Adrenal gland (tissue), 12 donors: ENCODE results near the gene EVC. TPM values are rescaled to one million over a fixed set of nuclear protein-coding genes. Genes with fewer than 3 reads are reported as not detected.

Experiments used
- DNase-seq, 7 donors: peaks; one replicate each; pipeline ENCODE4 v3.0.0-alpha.2; 2019 to 2020
- H3K27ac ChIP-seq, 5 donors: fragments of 200-600 bp; sonication (generic) in 4 of 5; 1 replicate in 3 of 5; 2 replicates in 2 of 5; pipeline versions ENCODE4 v1.5.1 to v1.8.0; 2016 to 2020; ENCODE audit warnings: mild to moderate bottlenecking in 1 of 5
- H3K27me3 ChIP-seq: fragments of 200-600 bp; 2 replicates; pipeline ENCODE4 v1.8.0; 2021
- H3K36me3 ChIP-seq, 2 donors: fragments of 200-600 bp; replicated peaks in 1 of 2; 1 replicate in 1 of 2; 2 replicates in 1 of 2; pipeline versions ENCODE4 v1.5.1 to v1.8.0; 2018 to 2022
- H3K4me1 ChIP-seq, 2 donors: fragments of 200-600 bp; replicated peaks in 1 of 2; 1 replicate in 1 of 2; 2 replicates in 1 of 2; pipeline versions ENCODE4 v1.5.1 to v1.8.0; 2018 to 2021
- H3K4me3 ChIP-seq, 4 donors: fragments of 200-600 bp; sonication (generic) in 3 of 4; one replicate each; pipeline ENCODE4 v1.5.1; 2016 to 2018
- H3K9me3 ChIP-seq, 3 donors: fragments of 200-600 bp; sonication (generic) in 1 of 3; replicated peaks in 1 of 3; 1 replicate in 2 of 3; 2 replicates in 1 of 3; pipeline versions ENCODE4 v1.5.1 to v1.8.0; 2016 to 2021
- CTCF ChIP-seq, 6 experiments: fragments of 450-650 bp in 4 of 6; fragments of 200-600 bp in 2 of 6; sonication (generic) in 1 of 6; IDR thresholded peaks; 1 replicate in 5 of 6; 2 replicates in 1 of 6; pipeline versions ENCODE4 v1.5.1 to v1.8.0; 2016 to 2021; ENCODE audit warnings: antibody characterized with exemption in 6 of 6, mild to moderate bottlenecking in 2 of 6, moderate library complexity in 1 of 6
- POLR2A ChIP-seq, 2 donors: fragments of 450-650 bp; IDR thresholded peaks; one replicate each; pipeline ENCODE4 v1.6.1; 2017; ENCODE audit warnings: antibody characterized with exemption in 2 of 2, mild to moderate bottlenecking in 2 of 2, moderate library complexity in 1 of 2
- WGBS, 4 donors: extraction: QIAGEN DNeasy Blood & Tissue Kit in 2 of 4; methylation state at CpG; one replicate each; pipeline versions ENCODE4 v1.1.5 to v1.1.7; 2013 to 2017; 5-methylcytosine and 5-hydroxymethylcytosine counted together
- intact Hi-C, 2 donors: fragments of 100-400 bp; cut with DNase I; formaldehyde crosslinking; loops; one replicate each; pipeline versions ENCODE4 v1.14.1 to v1.15.0; 2022 to 2023
- polyA plus RNA-seq, 3 donors: library from polyadenylated mRNA; stranded (reverse); fragments of 200-250 nt in 2 of 3; fragments of 350-450 nt in 1 of 3; fragmentation: Illumina TruSeq in 1 of 3; extraction: RNeasy Lipid Tissue Mini Kit (QIAGEN cat#74804) in 1 of 3; gene quantifications; one replicate each; pipeline ENCODE4 v1.2.3, GENCODE V29; 2013 to 2014
- total RNA-seq, 9 donors: library from RNA; depleted of rRNA in 4 of 9; stranded (reverse); fragments of >200 nt in 4 of 9; fragments of 120-200 nt in 1 of 9; fragmentation: NEBNext Ultra II Directional in 1 of 9; extraction: Animal tissue kit (Norgen Biotek cat#: 25700) in 1 of 9; gene quantifications; one replicate each; pipeline versions ENCODE4 v1.1.0 to v1.2.4, GENCODE V29; 2013 to 2023
- donor health status: healthy with polysubstance abuse.
- donor health status: Bipolar disorder and iron deficiency.
- donor health status: DM: yes; HTN: yes; CAD: no.
- donor health status: DM: no; HTN: no; CAD: no.
- donor health status: DM: no; HTN: no; CAD: no.
- donor health status: DM: yes; HTN: yes; CAD: no.

Gene EVC
- total and polyA plus RNA-seq, 12 donors, result 1.0 to 23.7 (median 10.1) TPM

DNA sequence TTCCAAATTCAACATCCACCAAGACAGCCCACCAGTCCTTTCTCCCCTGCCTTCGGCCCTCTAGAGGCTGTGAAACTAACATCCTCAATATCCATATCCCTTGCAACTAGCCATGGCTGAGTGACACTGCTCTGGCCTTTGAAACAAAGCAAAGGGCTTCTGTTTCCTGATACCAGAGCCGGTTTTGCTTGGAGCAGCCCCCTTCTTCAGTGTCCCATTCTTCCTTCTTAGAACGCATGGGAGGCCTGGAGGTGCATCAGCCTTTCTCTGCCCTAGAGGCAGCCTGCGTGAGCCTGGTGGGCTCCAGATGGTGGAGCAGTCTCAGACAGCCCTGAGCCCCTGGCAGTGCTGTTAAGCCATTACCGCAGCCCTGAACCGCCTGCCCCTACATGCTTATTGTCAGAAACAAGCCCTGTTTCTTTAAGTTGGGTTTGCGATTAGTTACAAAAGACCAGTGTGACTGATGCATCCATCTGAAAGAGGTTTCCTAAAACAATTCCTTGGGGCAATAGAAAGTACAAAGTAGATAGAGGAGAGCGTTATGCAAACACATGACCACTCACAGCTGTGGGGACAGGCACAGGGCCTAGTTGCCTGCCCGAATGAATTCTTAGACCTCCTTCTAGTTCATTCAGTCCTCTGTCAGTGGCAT is 74.1 kb downstream of the EVC start:
- WGBS, 4 donors, result 81 to 93% (median 90%) methylated on average over 9 of the region's 9 CpGs
- H3K27me3 ChIP-seq, result no peaks in the 10 kb centered on the region
- TF ChIP-seq CTCF (IDR thresholded peaks at IDR 0.05), result no peak
- TF ChIP-seq POLR2A (IDR thresholded peaks at IDR 0.05), result no peak
- no peak overlapping the region for H3K4me3 ChIP-seq
- H3K4me1 ChIP-seq, result no peaks in the 10 kb centered on the region
- H3K27ac ChIP-seq, result no peak overlapping the region
- peak in 1 of 7 donors; percentile 20 for DNase-seq
- no peaks in the 10 kb centered on the region for H3K36me3 ChIP-seq
- intact Hi-C loops, result no loop called here
- H3K9me3 ChIP-seq, result no peaks in the 10 kb centered on the region

DNA sequence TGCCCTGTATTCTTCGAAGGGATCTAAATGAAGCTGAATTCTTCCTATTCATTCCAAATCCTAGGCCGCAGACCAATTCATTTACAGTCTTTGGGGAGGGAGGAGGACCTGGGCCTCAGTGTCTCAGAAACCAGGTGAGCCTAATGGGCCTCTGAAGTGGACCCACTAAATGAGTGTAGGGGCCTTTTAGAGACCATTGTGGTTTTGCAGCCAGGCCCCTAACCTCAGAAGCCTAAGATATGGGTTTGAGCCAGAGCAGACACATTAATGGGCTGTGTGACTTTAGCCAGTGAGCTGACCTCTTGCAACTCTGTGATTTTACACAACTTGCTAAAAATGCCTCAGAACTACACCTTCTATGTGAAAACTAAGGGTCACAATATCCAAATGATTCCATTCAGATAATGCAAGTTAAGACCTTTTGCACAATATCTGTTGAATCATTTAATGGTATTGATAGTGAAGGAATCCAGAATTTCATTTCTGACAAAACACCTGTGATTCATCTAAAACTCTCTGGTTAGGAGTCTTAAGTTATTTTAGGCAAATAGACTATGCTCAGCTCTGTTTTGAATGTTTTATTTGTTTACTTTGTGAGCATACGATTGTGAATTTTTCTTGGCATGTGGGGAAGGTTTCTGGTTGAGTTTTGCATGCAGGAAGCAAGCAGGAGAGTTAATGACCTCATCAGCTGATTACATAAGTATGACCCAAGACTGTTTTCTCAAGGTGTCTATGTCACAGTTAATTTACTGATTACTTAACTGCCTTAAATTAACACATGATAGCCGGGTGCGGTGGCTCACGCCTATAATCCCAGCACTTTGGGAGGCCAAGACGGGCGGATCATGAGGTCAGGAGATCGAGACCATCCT is 75.0 kb downstream of the EVC start:
- Histone ChIP-seq H3K4me3 (no peak overlapping the region), H3K36me3 (no peaks in the 10 kb centered on the region), H3K27ac (no peak overlapping the region), H3K4me1 (no peaks in the 10 kb centered on the region), H3K9me3 (no peaks in the 10 kb centered on the region), H3K27me3 (no peaks in the 10 kb centered on the region)
- DNase-seq, result peak in 1 of 7 donors; percentile 35
- no peak for TF ChIP-seq POLR2A (IDR thresholded peaks at IDR 0.05)
- TF ChIP-seq CTCF (IDR thresholded peaks at IDR 0.05), result no peak
- intact Hi-C loops, result no loop called here
- WGBS, 4 donors, result 80 to 88% (median 85%) methylated on average over 9 of the region's 9 CpGs

DNA sequence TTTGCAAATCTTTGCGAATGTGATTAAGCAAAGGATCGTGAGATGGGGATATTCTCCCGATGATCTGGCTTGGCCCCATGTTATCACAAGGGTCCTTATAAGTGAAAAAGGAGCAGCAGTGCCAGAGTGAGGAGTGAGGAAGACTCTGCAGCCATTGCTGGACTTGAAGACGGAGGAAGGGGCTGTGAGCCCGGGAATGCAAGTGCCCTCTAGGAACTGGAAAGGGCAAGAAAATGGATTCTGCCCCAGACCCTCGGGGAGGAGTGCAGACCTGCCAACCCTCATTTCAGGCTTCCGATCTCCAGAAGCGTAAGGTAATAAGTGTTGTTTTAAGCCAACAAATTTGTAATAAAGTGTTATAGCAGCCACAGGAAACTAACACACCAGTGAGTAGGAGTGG is 76.3 kb downstream of the EVC start:
- TF ChIP-seq CTCF (IDR thresholded peaks at IDR 0.05) (no peak), POLR2A (IDR thresholded peaks at IDR 0.05) (no peak)
- no peaks in the 10 kb centered on the region for H3K4me1 ChIP-seq
- H3K36me3 ChIP-seq, result no peaks in the 10 kb centered on the region
- intact Hi-C loops, result no loop called here
- H3K4me3 ChIP-seq, result no peak overlapping the region
- WGBS, 4 donors, result 96 to 99% (median 98%) methylated on average over 8 of the region's 8 CpGs
- no peaks in the 10 kb centered on the region for H3K9me3 ChIP-seq
- DNase-seq, result peak in 1 of 7 donors; percentile 18
- H3K27ac ChIP-seq, result no peak overlapping the region
- no peaks in the 10 kb centered on the region for H3K27me3 ChIP-seq

- intact Hi-C loops, result no loop called here
- peak in 2 of 7 donors; percentile 3 to 15 for DNase-seq
- Histone ChIP-seq H3K4me1 (no peaks in the 10 kb centered on the region), H3K4me3 (no peak overlapping the region), H3K27ac (no peak overlapping the region), H3K27me3 (no peaks in the 10 kb centered on the region), H3K9me3 (no peaks in the 10 kb centered on the region), H3K36me3 (no peaks in the 10 kb centered on the region)
- TF ChIP-seq POLR2A (IDR thresholded peaks at IDR 0.05), result no peak
- TF ChIP-seq CTCF (IDR thresholded peaks at IDR 0.05), result no peak
- 59 to 66% (median 61%) methylated on average over 2 of the region's 2 CpGs for WGBS, 4 donors
Measured at GRCh38 chr4:5788144-5788543, 77.1 kb downstream of the EVC start.
